Astrocyte (in vitro differentiated cells and primary cell): ENCODE data around the gene RNF214.

Source experiments
- CTCF ChIP-seq: IDR thresholded peaks from 2 replicates; pipeline ENCODE4 v1.5.1; 2011; ENCODE audit warnings: low read depth, mild to moderate bottlenecking, inconsistent platforms, low read length, moderate library complexity; ENCODE audit not compliant: insufficient read depth
- EZH2 ChIP-seq: IDR thresholded peaks from 2 replicates; pipeline ENCODE4 v1.6.1; 2012; ENCODE audit warnings: mild to moderate bottlenecking, low read length, inconsistent platforms; ENCODE audit not compliant: insufficient read depth

GRCh38 chr11:117220568-117220967 is 11.9 kb upstream of the RNF214 start:
- TF ChIP-seq CTCF: no peak
- no peak for TF ChIP-seq EZH2
